Suppressor macrophage (primary cell): ENCODE data around the gene PHF11.
"Not testable (repeated sequence)": the region's sequence is repeated elsewhere in the genome, so short reads cannot be mapped to it uniquely, and the experiment has no call there.

Source experiments
- DNase-seq, 4 experiments: peaks; one replicate each; pipeline ENCODE4 v3.0.0-alpha.2; 2020 to 2022

PHF11 gene

GRCh38 chr13:49550942-49551644 is 55.3 kb downstream of the PHF11 start:
- DNase-seq = peak; percentile 50 to 72 (median 64)

GRCh38 chr13:49553888-49554287 is 58.1 kb downstream of the PHF11 start:
- no peak for DNase-seq

- no peak for DNase-seq
Observed at GRCh38 chr13:49554387-49554786, 58.6 kb downstream of the PHF11 start.

GRCh38 chr13:49559006-49559405 is 63.3 kb downstream of the PHF11 start:
- no peak for DNase-seq

GRCh38 chr13:49560270-49561061 is 64.7 kb downstream of the PHF11 start:
- peak in 3 of 4 experiments; percentile 19 to 43 (median 21) for DNase-seq

GRCh38 chr13:49561062-49561410 is 65.3 kb downstream of the PHF11 start:
- no peak for DNase-seq

GRCh38 chr13:49563516-49563915 is 67.8 kb downstream of the PHF11 start:
- peak; percentile 27 to 66 (median 48) for DNase-seq

- not testable (repeated sequence) for DNase-seq
Observed at GRCh38 chr13:49565461-49565860, 69.7 kb downstream of the PHF11 start.

GRCh38 chr13:49566461-49566860 is 70.7 kb downstream of the PHF11 start:
- DNase-seq = no peak

GRCh38 chr13:49567491-49567890 is 71.7 kb downstream of the PHF11 start:
- DNase-seq = no peak

GRCh38 chr13:49569993-49570689 is 74.4 kb downstream of the PHF11 start:
- no peak for DNase-seq

- DNase-seq = no peak
Observed at GRCh38 chr13:49571299-49572240, 75.8 kb downstream of the PHF11 start.
